ENCODE results near the gene PLA2G4D. TPM values are rescaled to one million over a fixed set of nuclear protein-coding genes. Genes with fewer than 3 reads are reported as not detected.

PLA2G4D gene
- total RNA-seq, 3 donors from 2014 or later (not counting 1 experiment from before 2014, with no cell fraction given), result not detected

DNA sequence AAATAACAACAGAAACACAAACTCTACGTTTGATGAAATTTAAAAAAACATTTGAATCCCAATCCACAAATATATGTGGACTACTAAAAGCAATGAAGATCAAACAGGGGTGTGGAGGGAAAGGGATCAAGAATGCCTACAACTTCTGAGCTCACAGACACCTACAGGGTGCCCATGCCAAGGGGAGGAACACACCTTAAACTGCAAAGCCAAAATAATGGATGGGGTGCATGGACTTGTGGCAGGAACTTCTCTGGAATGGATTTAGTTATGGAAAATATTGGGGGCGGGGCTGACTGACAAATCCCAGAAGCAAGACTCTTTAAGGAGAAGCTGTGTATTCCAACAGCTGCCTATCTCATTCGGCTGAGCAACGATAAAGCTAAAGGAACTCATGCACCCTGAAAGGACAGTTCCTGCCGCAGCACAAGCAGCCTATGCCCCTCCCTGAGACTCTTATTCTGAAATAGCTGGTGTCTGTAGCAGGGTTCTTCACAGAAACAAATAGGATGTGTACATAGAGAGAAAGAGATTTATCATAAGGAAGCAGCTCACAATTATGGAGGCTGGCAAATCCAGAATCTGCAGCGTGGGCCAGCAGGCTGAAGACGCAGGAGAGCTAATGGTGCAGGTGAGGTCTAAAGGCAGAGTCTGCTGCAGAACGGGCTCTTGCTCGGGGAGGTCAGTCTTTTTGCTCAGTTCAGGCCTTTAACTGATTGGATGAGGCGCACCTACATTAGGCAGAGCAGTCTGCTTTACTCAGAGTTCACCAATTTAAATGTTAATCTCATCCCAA, 24.5 kb upstream of the PLA2G4D start:
- no peaks in the 10 kb centered on the region for H3K27me3 ChIP-seq (ENCODE audit: control insufficient read depth, insufficient read depth, low read length)
- no peak overlapping the region for H3K27ac ChIP-seq (ENCODE audit: low read length)
- peaks cover 9 to 23% of the 10 kb centered on the region in 2 donors for H3K27me3 Mint-ChIP-seq (ENCODE audit: low read depth in 2 of 2)
- H3K4me1 ChIP-seq (ENCODE audit: control insufficient read depth, insufficient read depth, low read length), result no peaks in the 10 kb centered on the region
- DNase-seq, result no peak
- H3K4me3 ChIP-seq (ENCODE audit: low read length), result no peak overlapping the region
- 74% methylated on average over 9 of the region's 10 CpGs for WGBS (ENCODE audit: insufficient coverage)
- H3K36me3 Mint-ChIP-seq, result no peaks in the 10 kb centered on the region
- ATAC-seq, result no peak
- no peaks in the 10 kb centered on the region for H3K4me1 Mint-ChIP-seq
- no peaks in the 10 kb centered on the region for H3K9me3 ChIP-seq (ENCODE audit: control insufficient read depth, insufficient read depth, low read length)
- intact Hi-C loops (cut with micrococcal nuclease), result no loop called here
- no peak overlapping the region for H3K4me3 Mint-ChIP-seq
- no peaks in the 10 kb centered on the region for H3K36me3 ChIP-seq (ENCODE audit: control insufficient read depth, insufficient read depth, low read length)
- H3K9me3 Mint-ChIP-seq, result no peaks in the 10 kb centered on the region
- TF ChIP-seq, protein P1, sequence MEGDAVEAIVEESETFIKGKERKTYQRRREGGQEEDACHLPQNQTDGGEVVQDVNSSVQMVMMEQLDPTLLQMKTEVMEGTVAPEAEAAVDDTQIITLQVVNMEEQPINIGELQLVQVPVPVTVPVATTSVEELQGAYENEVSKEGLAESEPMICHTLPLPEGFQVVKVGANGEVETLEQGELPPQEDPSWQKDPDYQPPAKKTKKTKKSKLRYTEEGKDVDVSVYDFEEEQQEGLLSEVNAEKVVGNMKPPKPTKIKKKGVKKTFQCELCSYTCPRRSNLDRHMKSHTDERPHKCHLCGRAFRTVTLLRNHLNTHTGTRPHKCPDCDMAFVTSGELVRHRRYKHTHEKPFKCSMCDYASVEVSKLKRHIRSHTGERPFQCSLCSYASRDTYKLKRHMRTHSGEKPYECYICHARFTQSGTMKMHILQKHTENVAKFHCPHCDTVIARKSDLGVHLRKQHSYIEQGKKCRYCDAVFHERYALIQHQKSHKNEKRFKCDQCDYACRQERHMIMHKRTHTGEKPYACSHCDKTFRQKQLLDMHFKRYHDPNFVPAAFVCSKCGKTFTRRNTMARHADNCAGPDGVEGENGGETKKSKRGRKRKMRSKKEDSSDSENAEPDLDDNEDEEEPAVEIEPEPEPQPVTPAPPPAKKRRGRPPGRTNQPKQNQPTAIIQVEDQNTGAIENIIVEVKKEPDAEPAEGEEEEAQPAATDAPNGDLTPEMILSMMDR (IDR thresholded peaks at IDR 0.05), result no peak
- no peak overlapping the region for H3K27ac Mint-ChIP-seq

DNA sequence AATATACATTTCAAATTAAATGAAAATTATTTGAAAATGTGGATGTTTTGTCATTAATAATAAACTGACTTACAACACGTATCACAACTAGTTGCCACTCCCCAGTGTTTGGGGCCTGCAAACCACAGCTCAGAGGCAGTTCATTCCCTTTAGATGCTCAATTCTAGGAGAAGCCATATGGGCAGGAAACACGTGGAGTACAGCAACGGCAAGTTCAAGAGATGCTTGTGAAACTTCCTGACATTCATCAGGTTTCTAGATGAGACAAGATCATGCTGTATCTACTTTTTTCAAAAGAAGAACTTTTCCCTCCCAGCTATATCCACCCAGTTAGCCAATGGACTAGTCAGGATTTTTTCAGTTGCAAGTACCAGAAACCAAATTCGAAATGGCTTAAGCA, 17.6 kb upstream of the PLA2G4D start:
- Histone ChIP-seq H3K27ac (ENCODE audit: low read length) (no peak overlapping the region), H3K36me3 (ENCODE audit: control insufficient read depth, insufficient read depth, low read length) (no peaks in the 10 kb centered on the region), H3K4me1 (ENCODE audit: control insufficient read depth, insufficient read depth, low read length) (no peaks in the 10 kb centered on the region), H3K27me3 (ENCODE audit: control insufficient read depth, insufficient read depth, low read length) (no peaks in the 10 kb centered on the region), H3K4me3 (ENCODE audit: low read length) (no peak overlapping the region), H3K9me3 (ENCODE audit: control insufficient read depth, insufficient read depth, low read length) (no peaks in the 10 kb centered on the region)
- no peaks in the 10 kb centered on the region for H3K36me3 Mint-ChIP-seq
- WGBS (ENCODE audit: insufficient coverage), result 18% methylated on average over 4 of the region's 4 CpGs
- no peak for DNase-seq
- TF ChIP-seq, protein P1 (IDR thresholded peaks at IDR 0.05), result no peak
- intact Hi-C loops (cut with micrococcal nuclease), result no loop called here
- no peak overlapping the region for H3K4me3 Mint-ChIP-seq
- H3K27ac Mint-ChIP-seq, result no peak overlapping the region
- no peaks in the 10 kb centered on the region for H3K4me1 Mint-ChIP-seq
- peaks cover 20 to 50% of the 10 kb centered on the region in 2 donors for H3K27me3 Mint-ChIP-seq (ENCODE audit: low read depth in 2 of 2)
- no peaks in the 10 kb centered on the region for H3K9me3 Mint-ChIP-seq
- ATAC-seq, result no peak

DNA sequence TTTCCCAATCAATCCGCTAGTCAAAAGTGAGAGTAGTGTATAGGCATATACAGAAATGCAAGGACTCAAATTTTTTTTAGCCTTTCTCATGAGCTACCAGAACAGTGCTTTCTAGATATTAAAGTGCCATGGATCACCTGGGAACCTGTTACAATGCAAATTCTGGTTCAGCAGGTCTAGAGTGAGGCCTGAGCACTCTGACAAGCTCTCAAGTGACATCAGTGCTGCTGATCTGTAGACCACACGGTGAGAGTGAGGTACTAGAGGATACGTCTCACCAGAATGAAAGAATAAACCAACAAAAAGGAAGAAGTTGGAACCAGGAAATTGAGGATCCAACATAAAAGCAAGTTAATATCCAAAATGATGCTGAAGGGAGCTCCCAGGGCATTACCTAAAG, 16.0 kb upstream of the PLA2G4D start:
- ATAC-seq, result no peak
- H3K27me3 Mint-ChIP-seq (ENCODE audit: low read depth in 2 of 2), result peaks cover 18 to 50% of the 10 kb centered on the region in 2 donors
- intact Hi-C loops (cut with micrococcal nuclease), result no loop called here
- Histone ChIP-seq H3K4me3 (ENCODE audit: low read length) (no peak overlapping the region), H3K4me1 (ENCODE audit: control insufficient read depth, insufficient read depth, low read length) (no peaks in the 10 kb centered on the region), H3K27ac (ENCODE audit: low read length) (no peak overlapping the region), H3K27me3 (ENCODE audit: control insufficient read depth, insufficient read depth, low read length) (no peaks in the 10 kb centered on the region), H3K36me3 (ENCODE audit: control insufficient read depth, insufficient read depth, low read length) (no peaks in the 10 kb centered on the region), H3K9me3 (ENCODE audit: control insufficient read depth, insufficient read depth, low read length) (no peaks in the 10 kb centered on the region)
- TF ChIP-seq, protein P1 (IDR thresholded peaks at IDR 0.05), result no peak
- H3K27ac Mint-ChIP-seq, result no peak overlapping the region
- no peaks in the 10 kb centered on the region for H3K4me1 Mint-ChIP-seq
- H3K36me3 Mint-ChIP-seq, result no peaks in the 10 kb centered on the region
- H3K9me3 Mint-ChIP-seq, result no peaks in the 10 kb centered on the region
- H3K4me3 Mint-ChIP-seq, result no peak overlapping the region
- DNase-seq, result no peak
- 73% methylated on average over 3 of the region's 3 CpGs for WGBS (ENCODE audit: insufficient coverage)

DNA sequence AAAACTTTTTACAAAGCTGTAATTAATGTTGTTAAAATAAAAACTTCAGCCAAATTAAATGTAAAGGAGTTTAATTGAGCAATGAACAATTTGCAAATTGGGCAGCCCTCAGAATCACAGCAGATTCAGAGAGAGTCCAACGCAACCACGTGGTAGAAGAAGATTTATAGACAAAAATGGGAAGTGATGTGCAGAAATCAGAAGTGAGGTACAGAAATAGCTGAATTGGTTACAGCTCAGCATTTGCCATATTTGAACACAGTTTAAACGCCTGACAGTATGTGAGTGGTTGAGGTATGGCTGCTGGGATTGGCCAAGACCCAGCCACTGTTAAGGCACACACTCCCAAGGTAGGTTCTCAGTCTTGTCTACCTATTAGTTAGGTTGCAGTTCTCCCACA, 14.4 kb upstream of the PLA2G4D start:
- TF ChIP-seq, protein P1 (IDR thresholded peaks at IDR 0.05), result no peak
- H3K27me3 ChIP-seq (ENCODE audit: control insufficient read depth, insufficient read depth, low read length), result no peaks in the 10 kb centered on the region
- H3K4me3 ChIP-seq (ENCODE audit: low read length), result no peak overlapping the region
- H3K27me3 Mint-ChIP-seq (ENCODE audit: low read depth in 2 of 2), result peaks cover 18 to 49% of the 10 kb centered on the region in 2 donors
- intact Hi-C loops (cut with micrococcal nuclease), result no loop called here
- no peak overlapping the region for H3K27ac ChIP-seq (ENCODE audit: low read length)
- H3K4me1 Mint-ChIP-seq, result no peaks in the 10 kb centered on the region
- H3K4me1 ChIP-seq (ENCODE audit: control insufficient read depth, insufficient read depth, low read length), result no peaks in the 10 kb centered on the region
- no peak overlapping the region for H3K27ac Mint-ChIP-seq
- H3K36me3 ChIP-seq (ENCODE audit: control insufficient read depth, insufficient read depth, low read length), result no peaks in the 10 kb centered on the region
- no peak for ATAC-seq
- no peaks in the 10 kb centered on the region for H3K36me3 Mint-ChIP-seq
- H3K9me3 Mint-ChIP-seq, result no peaks in the 10 kb centered on the region
- DNase-seq, result no peak
- H3K4me3 Mint-ChIP-seq, result no peak overlapping the region
- WGBS (ENCODE audit: insufficient coverage), result 16% methylated on average over 3 of the region's 3 CpGs
- H3K9me3 ChIP-seq (ENCODE audit: control insufficient read depth, insufficient read depth, low read length), result no peaks in the 10 kb centered on the region

Data from natural killer cell (primary cell).